ENCODE measurements around the gene ROR2.

- TF ChIP-seq EZH2 (IDR thresholded peaks at IDR 0.05; ENCODE audit: borderline replicate concordance, low read length) (no peak), CTCF (conservative IDR thresholded peaks at IDR 0.05 in 1 of 2, IDR thresholded peaks at IDR 0.05 in 1 of 2; ENCODE audit: extremely low read depth in 1 of 2, insufficient read depth in 1 of 2, low read depth in 1 of 2, low read length in 2 of 2) (no peak)
These were observed 4.5 kb downstream of the ROR2 start for GRCh38 chr9:91945277-91946085.

Data from mammary epithelial cell (primary cell).